A673 (cell line): ENCODE results near the gene NANS. TPM values are rescaled to one million over a fixed set of nuclear protein-coding genes. Genes with fewer than 3 reads are reported as not detected.

Experiments
- BruUV-seq: library from RNA; stranded (reverse); fragments of 400-500 nt; replicated peaks from 2 replicates; lab custom pipeline; 2021; lab: Mats Ljungman, UMichigan
- CTCF ChIA-PET: fragments of 300-600 bp; sonication (Branson Sonifier 250); formaldehyde crosslinking; loops from one replicate; lab custom pipeline; 2022; ENCODE audit warnings: antibody characterized with exemption; lab: Charles Lee
- POLR2A ChIA-PET: fragments of 300-600 bp; sonication (Branson Sonifier 250); formaldehyde crosslinking; loops from one replicate; lab custom pipeline; 2022; ENCODE audit warnings: antibody characterized with exemption; ENCODE audit not compliant: low non-redundant PET; lab: Charles Lee
- DNase-seq: peaks from one replicate; pipeline ENCODE4 v3.0.0-alpha.2; 2015; ENCODE audit warnings: low spot score
- H3K27ac ChIP-seq: fragments of 200-600 bp; sonication (generic); 2 replicates; pipeline ENCODE4 v1.5.1; 2016; ENCODE audit warnings: mixed run types, low read depth, mild to moderate bottlenecking, mixed read lengths, antibody characterized with exemption, low read length; ENCODE audit not compliant: poor library complexity, severe bottlenecking
- H3K27me3 ChIP-seq: fragments of 200-600 bp; sonication (generic); replicated peaks from 2 replicates; pipeline ENCODE4 v1.6.1; 2017; ENCODE audit warnings: mixed run types, low read depth, mild to moderate bottlenecking, mixed read lengths, antibody characterized with exemption, low read length; ENCODE audit not compliant: insufficient read depth, poor library complexity
- H3K36me3 ChIP-seq: fragments of 200-600 bp; sonication (generic); 2 replicates; pipeline ENCODE4 v1.6.1; 2016; ENCODE audit warnings: mixed run types, mild to moderate bottlenecking, mixed read lengths, antibody characterized with exemption, low read length; ENCODE audit not compliant: insufficient read depth, poor library complexity, severe bottlenecking
- H3K4me1 ChIP-seq: fragments of 200-600 bp; sonication (generic); 2 replicates; pipeline ENCODE4 v1.6.1; 2017; ENCODE audit warnings: mixed run types, mild to moderate bottlenecking, mixed read lengths, antibody characterized with exemption, low read length; ENCODE audit not compliant: insufficient read depth, poor library complexity, severe bottlenecking
- H3K4me3 ChIP-seq: fragments of 200-600 bp; sonication (generic); 2 replicates; pipeline ENCODE4 v1.5.1; 2016; ENCODE audit warnings: low read depth, mixed run types, mild to moderate bottlenecking, mixed read lengths, low read length; ENCODE audit not compliant: poor library complexity, severe bottlenecking
- H3K9me3 ChIP-seq: fragments of 200-600 bp; sonication (generic); 2 replicates; pipeline ENCODE4 v1.6.1; 2016; ENCODE audit warnings: mixed run types, low read depth, mild to moderate bottlenecking, mixed read lengths, antibody characterized with exemption, low read length; ENCODE audit not compliant: poor library complexity, severe bottlenecking
- CTCF ChIP-seq: fragments of 300-800, 200-600 bp; sonication (generic); conservative IDR thresholded peaks from 2 replicates; pipeline ENCODE4 v1.5.1; 2017; ENCODE audit warnings: low read depth, mild to moderate bottlenecking, antibody characterized with exemption, low read length, moderate library complexity, mixed read lengths
- EZH2 ChIP-seq: fragments of 200-600 bp; sonication (generic); IDR thresholded peaks from 2 replicates; pipeline ENCODE4 v1.6.1; 2017; ENCODE audit warnings: borderline replicate concordance, low read depth, mild to moderate bottlenecking, mixed read lengths, antibody characterized with exemption, low read length; ENCODE audit not compliant: poor library complexity, severe bottlenecking
- intact Hi-C: fragments of 100-400 bp; cut with micrococcal nuclease; formaldehyde crosslinking; loops from one replicate; pipeline ENCODE4 v1.10.0; 2022; ENCODE audit not compliant: unreplicated experiment
- total RNA-seq: library from RNA; stranded (reverse); gene quantifications from 2 replicates; pipeline ENCODE4 v1.2.3, GENCODE V29; 2021

The NANS gene
- total RNA-seq, 1 experiment from 2014 or later = 40.6 TPM

GRCh38 chr9:98124637-98125426, 68.3 kb downstream of the NANS start:
- intact Hi-C loops = no loop called here
- TF ChIP-seq CTCF (no peak), EZH2 (no peak)
- Histone ChIP-seq H3K4me3 (no peak overlapping the region), H3K4me1 (peaks cover 6% of the 10 kb centered on the region), H3K9me3 (no peaks in the 10 kb centered on the region), H3K27me3 (no peaks in the 10 kb centered on the region), H3K36me3 (no peaks in the 10 kb centered on the region), H3K27ac (no peak overlapping the region)
- no TSS peak for BruUV-seq
- POLR2A ChIA-PET = no interaction called here
- CTCF ChIA-PET = no interaction called here
- DNase-seq = no peak

DNA sequence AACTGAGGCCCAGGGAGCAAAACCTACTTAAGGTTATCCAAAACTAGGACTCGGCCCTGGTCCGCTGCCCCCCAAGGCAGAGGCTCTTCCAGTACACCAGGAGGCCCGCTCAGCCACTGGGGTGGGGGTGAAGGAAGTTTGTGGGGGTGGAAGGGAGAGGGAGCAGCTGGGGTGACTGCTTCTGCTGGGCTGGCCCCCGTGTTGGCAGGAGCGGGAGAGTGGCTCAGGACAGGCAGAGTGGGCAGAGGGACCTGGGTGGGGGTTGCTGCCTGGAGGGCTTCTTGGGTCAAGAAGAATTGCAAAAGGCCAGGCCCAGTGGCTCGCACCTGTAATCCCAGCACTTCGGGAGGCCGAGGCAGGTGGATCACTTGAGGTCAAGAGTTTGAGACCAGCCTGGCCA, 70.7 kb downstream of the NANS start:
- DNase-seq = no peak
- H3K4me3 ChIP-seq = no peak overlapping the region
- no peaks in the 10 kb centered on the region for H3K27me3 ChIP-seq
- intact Hi-C loops = no loop called here
- no peaks in the 10 kb centered on the region for H3K4me1 ChIP-seq
- CTCF ChIA-PET = no interaction called here
- POLR2A ChIA-PET = no interaction called here
- no peak overlapping the region for H3K27ac ChIP-seq
- no TSS peak for BruUV-seq
- no peaks in the 10 kb centered on the region for H3K9me3 ChIP-seq
- no peaks in the 10 kb centered on the region for H3K36me3 ChIP-seq
- TF ChIP-seq CTCF (no peak), EZH2 (no peak)

GRCh38 chr9:98128316-98128715, 71.8 kb downstream of the NANS start:
- H3K27ac ChIP-seq = no peak overlapping the region
- no TSS peak for BruUV-seq
- no peak for DNase-seq
- H3K9me3 ChIP-seq = no peaks in the 10 kb centered on the region
- POLR2A ChIA-PET = no interaction called here
- H3K27me3 ChIP-seq = no peaks in the 10 kb centered on the region
- no peaks in the 10 kb centered on the region for H3K4me1 ChIP-seq
- no peak overlapping the region for H3K4me3 ChIP-seq
- intact Hi-C loops = no loop called here
- H3K36me3 ChIP-seq = no peaks in the 10 kb centered on the region
- CTCF ChIA-PET = no interaction called here
- no peak for TF ChIP-seq EZH2
- TF ChIP-seq CTCF = no peak
